Measurements from ENCODE around the gene ANKRD29.

Gene ANKRD29

GRCh38 chr18:23650968-23651927 is 11.5 kb downstream of the ANKRD29 start:
- TF ChIP-seq FOXP2 (optimal IDR thresholded peaks at IDR 0.05; ENCODE audit: borderline replicate concordance, extremely low read depth, extremely low read length, insufficient read depth) (no peak), POLR2AphosphoS5 (IDR thresholded peaks at IDR 0.05; ENCODE audit: low read depth, low read length) (no peak), SIN3A (IDR thresholded peaks at IDR 0.05; ENCODE audit: borderline replicate concordance, insufficient read depth, low read length) (no peak), TAF1 (IDR thresholded peaks at IDR 0.05; ENCODE audit: borderline replicate concordance, insufficient read depth, low read length) (no peak), REST (IDR thresholded peaks at IDR 0.05; ENCODE audit: insufficient read depth in 1 of 2, low read depth in 2 of 2, low read length in 2 of 2) (no peak)

GRCh38 chr18:23648940-23649607 is 13.6 kb downstream of the ANKRD29 start:
- TF ChIP-seq SIN3A (IDR thresholded peaks at IDR 0.05; ENCODE audit: borderline replicate concordance, insufficient read depth, low read length): no peak
- TF ChIP-seq TAF1 (IDR thresholded peaks at IDR 0.05; ENCODE audit: borderline replicate concordance, insufficient read depth, low read length): no peak
- TF ChIP-seq POLR2AphosphoS5 (IDR thresholded peaks at IDR 0.05; ENCODE audit: low read depth, low read length): no peak
- no peak for TF ChIP-seq FOXP2 (optimal IDR thresholded peaks at IDR 0.05; ENCODE audit: borderline replicate concordance, extremely low read depth, extremely low read length, insufficient read depth)
- TF ChIP-seq REST (IDR thresholded peaks at IDR 0.05; ENCODE audit: insufficient read depth in 1 of 2, low read depth in 2 of 2, low read length in 2 of 2): no peak

DNA sequence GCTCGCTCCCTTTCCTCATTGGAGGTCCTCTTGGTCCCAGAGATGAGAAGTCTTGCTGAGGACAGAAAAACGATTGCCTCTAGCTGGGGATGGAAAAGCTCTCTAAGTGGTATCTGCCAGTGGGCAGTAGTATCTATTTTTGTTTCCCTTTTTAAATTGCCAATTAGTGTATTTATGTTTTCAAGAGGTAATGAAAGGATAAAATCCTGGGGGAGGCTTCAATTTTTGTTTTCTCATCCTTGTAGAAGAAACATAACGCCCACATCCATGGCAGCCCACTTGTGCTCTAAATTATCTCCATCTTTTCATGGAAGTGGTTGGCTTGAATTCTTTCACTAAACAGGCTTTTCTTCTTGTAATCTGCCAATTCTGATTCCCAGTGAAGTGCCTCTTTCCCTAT is 14.3 kb downstream of the ANKRD29 start:
- TF ChIP-seq POLR2AphosphoS5 (IDR thresholded peaks at IDR 0.05; ENCODE audit: low read depth, low read length) (no peak), SIN3A (IDR thresholded peaks at IDR 0.05; ENCODE audit: borderline replicate concordance, insufficient read depth, low read length) (no peak), FOXP2 (optimal IDR thresholded peaks at IDR 0.05; ENCODE audit: borderline replicate concordance, extremely low read depth, extremely low read length, insufficient read depth) (no peak), TAF1 (IDR thresholded peaks at IDR 0.05; ENCODE audit: borderline replicate concordance, insufficient read depth, low read length) (no peak), REST (IDR thresholded peaks at IDR 0.05; ENCODE audit: insufficient read depth in 1 of 2, low read depth in 2 of 2, low read length in 2 of 2) (no peak)

DNA sequence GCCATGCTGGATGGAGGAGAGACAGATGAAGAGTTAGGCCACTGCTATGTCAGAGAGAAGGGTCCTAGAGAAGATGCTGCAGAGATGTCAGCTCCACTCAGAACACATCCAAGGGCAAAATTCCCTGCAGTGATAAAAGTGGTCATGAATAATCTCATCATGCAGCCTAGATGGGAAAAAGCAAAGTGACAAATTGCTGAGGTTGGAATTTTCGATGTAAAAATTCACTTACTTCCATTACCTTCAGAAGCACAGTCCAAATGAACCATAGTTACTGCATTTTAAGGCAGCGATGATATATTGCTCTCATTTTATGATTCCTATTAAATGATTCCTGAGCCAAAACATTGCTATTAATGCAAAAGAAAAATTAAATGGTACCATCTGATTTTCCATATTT is 16.4 kb downstream of the ANKRD29 start:
- TF ChIP-seq TAF1 (IDR thresholded peaks at IDR 0.05; ENCODE audit: borderline replicate concordance, insufficient read depth, low read length): no peak
- TF ChIP-seq FOXP2 (optimal IDR thresholded peaks at IDR 0.05; ENCODE audit: borderline replicate concordance, extremely low read depth, extremely low read length, insufficient read depth): no peak
- TF ChIP-seq POLR2AphosphoS5 (IDR thresholded peaks at IDR 0.05; ENCODE audit: low read depth, low read length): no peak
- TF ChIP-seq SIN3A (IDR thresholded peaks at IDR 0.05; ENCODE audit: borderline replicate concordance, insufficient read depth, low read length): no peak
- TF ChIP-seq REST (IDR thresholded peaks at IDR 0.05; ENCODE audit: insufficient read depth in 1 of 2, low read depth in 2 of 2, low read length in 2 of 2): no peak
